Endothelial cell of umbilical vein (primary cell): ENCODE measurements around the gene MTCH1. TPM values are rescaled to one million over a fixed set of nuclear protein-coding genes. Genes with fewer than 3 reads are reported as not detected.

ENCODE experiments used
- BruUV-seq: library from RNA; stranded (reverse); fragments of 400-500 nt; replicated peaks from 2 replicates; lab custom pipeline; 2021; lab: Mats Ljungman, UMichigan
- CTCF ChIA-PET: fragments of 300-600, 350-600 bp; sonication (Branson Sonifier 250); formaldehyde crosslinking; loops from one replicate; lab custom pipeline; 2021; ENCODE audit warnings: antibody characterized with exemption, inconsistent platforms; lab: Charles Lee
- POLR2A ChIA-PET: fragments of 300-600, 350-600 bp; sonication (Branson Sonifier 250); formaldehyde crosslinking; loops from one replicate; lab custom pipeline; 2021; ENCODE audit warnings: antibody characterized with exemption, inconsistent platforms; lab: Charles Lee
- DNase-seq: peaks from one replicate; pipeline ENCODE4 v3.0.0-alpha.2; 2011; ENCODE audit warnings: low read depth, low spot score
- FAIRE-seq: peaks from 2 replicates; lab custom pipeline; 2011; peaks lifted over from hg19 to GRCh38; lab: Jason Lieb, UNC
- H2AFZ ChIP-seq: 2 replicates; pipeline ENCODE4 v1.6.0; 2012; ENCODE audit warnings: low read depth, low read length, control low read depth, inconsistent platforms
- H3K27ac ChIP-seq: 2 replicates; pipeline ENCODE4 v1.5.1; 2011; ENCODE audit warnings: low read depth, mild to moderate bottlenecking, control low read depth, low read length, moderate library complexity; ENCODE audit not compliant: insufficient read depth
- H3K27me3 ChIP-seq, 2 experiments: 2 replicates each; pipeline versions ENCODE4 v1.6.0 to v1.6.1; 2011; ENCODE audit warnings: low read length in 2 of 2, mixed read lengths in 1 of 2; ENCODE audit not compliant: control insufficient read depth in 2 of 2, insufficient read depth in 2 of 2
- H3K36me3 ChIP-seq, 2 experiments: 2 replicates in 1 of 2; 3 replicates in 1 of 2; pipeline ENCODE4 v1.5.1; 2011; ENCODE audit warnings: low read length in 2 of 2, mild to moderate bottlenecking in 1 of 2, moderate library complexity in 1 of 2; ENCODE audit not compliant: control insufficient read depth in 2 of 2, insufficient read depth in 2 of 2; ENCODE audit errors: extremely low read depth in 1 of 2
- H3K4me1 ChIP-seq: 3 replicates; pipeline ENCODE4 v1.5.1; 2011; ENCODE audit warnings: mild to moderate bottlenecking, low read length; ENCODE audit not compliant: control insufficient read depth, insufficient read depth; ENCODE audit errors: extremely low read depth
- H3K4me2 ChIP-seq: 2 replicates; pipeline ENCODE4 v1.6.1; 2011; ENCODE audit warnings: low read length, control low read depth, mixed read lengths; ENCODE audit not compliant: insufficient read depth
- H3K4me3 ChIP-seq, 3 experiments: fragments of 200-600 bp in 1 of 3; sonication (generic), shearing (Covaris generic) in 1 of 3; replicated peaks in 1 of 3; 2 replicates each; pipeline ENCODE4 v1.5.1; 2011 to 2016; ENCODE audit warnings: control low read depth in 3 of 3, low read length in 3 of 3, mild to moderate bottlenecking in 2 of 3, inconsistent platforms in 1 of 3, low read depth in 1 of 3, moderate library complexity in 1 of 3; ENCODE audit not compliant: insufficient read depth in 1 of 3
- H3K79me2 ChIP-seq: 2 replicates; pipeline ENCODE4 v1.6.0; 2012; ENCODE audit warnings: low read length, inconsistent platforms; ENCODE audit not compliant: control insufficient read depth, insufficient read depth
- H3K9ac ChIP-seq: replicated peaks from 2 replicates; pipeline ENCODE3; 2011; ENCODE audit warnings: low read length, control low read depth; ENCODE audit not compliant: insufficient read depth; ENCODE audit errors: extremely low read depth
- H3K9me1 ChIP-seq: replicated peaks from 3 replicates; pipeline ENCODE4 v1.6.0; 2011; ENCODE audit warnings: mild to moderate bottlenecking, low read length; ENCODE audit not compliant: control insufficient read depth, insufficient read depth; ENCODE audit errors: extremely low read depth
- H3K9me3 ChIP-seq: replicated peaks from 2 replicates; pipeline ENCODE4 v1.5.1; 2012; ENCODE audit warnings: low read length, inconsistent platforms; ENCODE audit not compliant: control insufficient read depth, insufficient read depth
- H4K20me1 ChIP-seq: replicated peaks from 2 replicates; pipeline ENCODE3; 2011; ENCODE audit warnings: mild to moderate bottlenecking, low read length; ENCODE audit not compliant: control insufficient read depth, insufficient read depth; ENCODE audit errors: extremely low read depth
- EZH2 ChIP-seq: IDR thresholded peaks from 2 replicates; pipeline ENCODE4 v1.6.1; 2012; ENCODE audit warnings: borderline replicate concordance, low read depth, mild to moderate bottlenecking, moderate library complexity, low read length, inconsistent platforms; ENCODE audit not compliant: severe bottlenecking
- FOS ChIP-seq: IDR thresholded peaks from 2 replicates; pipeline ENCODE4 v1.6.1; 2011; ENCODE audit warnings: mild to moderate bottlenecking, low read length, moderate library complexity, borderline replicate concordance; ENCODE audit not compliant: insufficient read depth
- GATA2 ChIP-seq: IDR thresholded peaks from 2 replicates; pipeline ENCODE4 v1.7.0; 2011; ENCODE audit warnings: low read depth, mild to moderate bottlenecking, moderate library complexity, mixed read lengths, low read length; ENCODE audit not compliant: insufficient read length, insufficient read depth
- JUN ChIP-seq: IDR thresholded peaks from 2 replicates; pipeline ENCODE4 v1.6.1; 2011; ENCODE audit warnings: borderline replicate concordance, low read depth; ENCODE audit not compliant: insufficient read length, insufficient read depth
- MYC ChIP-seq: IDR thresholded peaks from one replicate; pipeline ENCODE4 v1.6.1; 2011; ENCODE audit warnings: mild to moderate bottlenecking, low read depth, low read length
- POLR2A ChIP-seq: IDR thresholded peaks from 2 replicates; pipeline ENCODE4 v1.6.1; 2012; ENCODE audit warnings: low read depth, mild to moderate bottlenecking, control low read depth, low read length
- POLR2AphosphoS5 ChIP-seq: IDR thresholded peaks from 2 replicates; pipeline ENCODE4 v1.6.1; 2012; ENCODE audit warnings: low read depth, mild to moderate bottlenecking, control low read depth, low read length, moderate library complexity; ENCODE audit not compliant: insufficient read depth
- dilution Hi-C: fragments of 300-500 bp; cut with MboI; formaldehyde crosslinking; loops from one replicate; pipeline ENCODE4 v1.15.0; 2019; ENCODE audit warnings: low sequenced_read_pairs; ENCODE audit not compliant: extremely low pct_ligation_motif_present
- intact Hi-C: fragments of 100-400 bp; cut with micrococcal nuclease; formaldehyde crosslinking; loops from one replicate; pipeline ENCODE4 v1.10.0; 2022
- polyA plus RNA-seq, 4 experiments: library from polyadenylated mRNA; depleted of rRNA in 3 of 4; stranded (reverse) in 3 of 4; unstranded in 1 of 4; fragments of >200 nt; gene quantifications; 2 replicates each; pipeline versions ENCODE4 v1.2.1 to v1.2.3, GENCODE V29; 2011 to 2012; ENCODE audit warnings: missing spikeins in 1 of 4
- total RNA-seq: library from RNA; stranded (reverse); gene quantifications from 2 replicates; pipeline ENCODE4 v1.2.3, GENCODE V29; 2021
- TF ChIP-seq, protein P1 (sequence below), 2 donors: IDR thresholded peaks; 1 replicate in 1 of 2; 2 replicates in 1 of 2; pipeline ENCODE4 v1.5.1; 2011; ENCODE audit warnings: low read length in 2 of 2, mild to moderate bottlenecking in 2 of 2, moderate library complexity in 2 of 2, control low read depth in 1 of 2, inconsistent platforms in 1 of 2, low read depth in 1 of 2; ENCODE audit not compliant: insufficient read depth in 1 of 2; ENCODE audit errors: extremely low read depth in 1 of 2
- TF ChIP-seq, protein P2 (sequence below): IDR thresholded peaks from 2 replicates; pipeline ENCODE4 v1.6.1; 2011; ENCODE audit not compliant: insufficient read depth, insufficient read length

MTCH1 gene
- total and polyA plus RNA-seq, 2 donors (not counting 3 experiments of a cell fraction or from before 2014, with no cell fraction given) = 218 to 228 TPM

DNA sequence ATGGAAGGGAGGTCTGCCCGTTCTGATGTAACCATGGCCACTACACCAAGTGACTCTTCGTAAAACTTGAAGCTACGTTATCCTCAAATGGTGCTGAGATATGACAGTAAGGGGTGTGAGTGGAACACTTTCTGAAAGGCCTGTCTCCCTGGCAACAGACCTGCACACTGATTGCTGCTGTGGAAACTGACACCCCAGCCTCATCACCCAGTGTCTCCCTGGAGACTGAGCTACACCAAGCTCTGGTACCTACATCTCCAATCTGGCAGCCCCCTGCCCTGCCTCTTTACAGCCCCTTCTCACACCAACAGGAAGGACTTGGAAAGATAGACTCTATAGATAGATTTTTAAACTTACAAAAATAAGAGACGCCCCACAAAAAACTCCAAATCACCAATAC, 18.2 kb downstream of the MTCH1 start:
- POLR2A ChIA-PET = interaction anchor here (0.6 kb wide), 1 partner anchor 423 kb away, joined by 4 read pairs; no protein-coding TSS in a partner anchor
- no peaks in the 10 kb centered on the region for H3K9me3 ChIP-seq
- no peak overlapping the region for H2AFZ ChIP-seq
- BruUV-seq = no TSS peak
- no peak overlapping the region for H3K4me3 ChIP-seq
- H4K20me1 ChIP-seq = no peaks in the 10 kb centered on the region
- no peak overlapping the region for H3K4me2 ChIP-seq
- CTCF ChIA-PET = interaction anchor here (0.8 to 1.8 kb wide), 2 partner anchors 12 to 50 kb away, joined by 3 to 5 read pairs; no protein-coding TSS in a partner anchor
- intact Hi-C loops = no loop called here
- FAIRE-seq (no peak), DNase-seq (no peak)
- TF ChIP-seq POLR2A (no peak), JUN (no peak), GATA2 (no peak), FOS (no peak), POLR2AphosphoS5 (no peak), EZH2 (no peak), MYC (no peak)
- TF ChIP-seq, protein P1, sequence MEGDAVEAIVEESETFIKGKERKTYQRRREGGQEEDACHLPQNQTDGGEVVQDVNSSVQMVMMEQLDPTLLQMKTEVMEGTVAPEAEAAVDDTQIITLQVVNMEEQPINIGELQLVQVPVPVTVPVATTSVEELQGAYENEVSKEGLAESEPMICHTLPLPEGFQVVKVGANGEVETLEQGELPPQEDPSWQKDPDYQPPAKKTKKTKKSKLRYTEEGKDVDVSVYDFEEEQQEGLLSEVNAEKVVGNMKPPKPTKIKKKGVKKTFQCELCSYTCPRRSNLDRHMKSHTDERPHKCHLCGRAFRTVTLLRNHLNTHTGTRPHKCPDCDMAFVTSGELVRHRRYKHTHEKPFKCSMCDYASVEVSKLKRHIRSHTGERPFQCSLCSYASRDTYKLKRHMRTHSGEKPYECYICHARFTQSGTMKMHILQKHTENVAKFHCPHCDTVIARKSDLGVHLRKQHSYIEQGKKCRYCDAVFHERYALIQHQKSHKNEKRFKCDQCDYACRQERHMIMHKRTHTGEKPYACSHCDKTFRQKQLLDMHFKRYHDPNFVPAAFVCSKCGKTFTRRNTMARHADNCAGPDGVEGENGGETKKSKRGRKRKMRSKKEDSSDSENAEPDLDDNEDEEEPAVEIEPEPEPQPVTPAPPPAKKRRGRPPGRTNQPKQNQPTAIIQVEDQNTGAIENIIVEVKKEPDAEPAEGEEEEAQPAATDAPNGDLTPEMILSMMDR (IDR thresholded peaks at IDR 0.05; ENCODE audit: extremely low read depth in 1 of 2, insufficient read depth in 1 of 2, low read depth in 1 of 2, low read length in 2 of 2) = no peak
- TF ChIP-seq, protein P2, sequence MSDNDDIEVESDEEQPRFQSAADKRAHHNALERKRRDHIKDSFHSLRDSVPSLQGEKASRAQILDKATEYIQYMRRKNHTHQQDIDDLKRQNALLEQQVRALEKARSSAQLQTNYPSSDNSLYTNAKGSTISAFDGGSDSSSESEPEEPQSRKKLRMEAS = no peak
- H3K9ac ChIP-seq = no peak overlapping the region
- H3K79me2 ChIP-seq = no peaks in the 10 kb centered on the region
- H3K27ac ChIP-seq = no peak overlapping the region
- dilution Hi-C loops = no loop called here
- no peaks in the 10 kb centered on the region for H3K9me1 ChIP-seq
- no peaks in the 10 kb centered on the region for H3K27me3 ChIP-seq
- no peaks in the 10 kb centered on the region for H3K4me1 ChIP-seq
- peaks cover 21 to 51% of the 10 kb centered on the region in 2 experiments for H3K36me3 ChIP-seq
